ENCODE measurements around the gene SNAPC2.

DNA sequence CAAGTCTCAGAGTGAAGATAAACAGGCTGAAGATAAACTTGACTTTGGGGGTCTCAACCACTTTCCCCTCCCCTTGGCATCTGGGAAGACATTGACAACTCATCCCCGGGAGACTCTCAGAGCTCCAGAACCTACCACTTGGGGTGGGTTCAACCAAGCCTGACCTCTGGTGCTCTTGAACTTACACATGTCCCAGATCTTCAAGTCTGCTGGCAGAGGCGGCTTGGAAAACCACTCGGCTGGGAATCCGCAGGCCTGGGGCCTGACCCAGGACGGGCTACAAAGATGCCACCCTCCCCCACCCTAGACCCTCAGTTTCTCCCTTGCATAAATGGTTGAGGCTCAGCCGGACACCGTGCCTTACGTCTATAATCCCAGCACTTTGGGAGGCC, 31.3 kb upstream of the SNAPC2 start:
- TF ChIP-seq ELF4 (IDR thresholded peaks at IDR 0.05) (no peak), ARNT (IDR thresholded peaks at IDR 0.05) (no peak), BHLHE40 (IDR thresholded peaks at IDR 0.05; ENCODE audit: borderline replicate concordance) (no peak), LEF1 (IDR thresholded peaks at IDR 0.05; ENCODE audit: borderline replicate concordance) (no peak), CTBP1 (IDR thresholded peaks at IDR 0.05; ENCODE audit: borderline replicate concordance) (no peak), NFRKB (IDR thresholded peaks at IDR 0.05) (no peak), L3MBTL2 (conservative IDR thresholded peaks at IDR 0.05) (no peak), TARDBP (IDR thresholded peaks at IDR 0.05) (no peak), FOXK2 (IDR thresholded peaks at IDR 0.05) (no peak), SP1 (IDR thresholded peaks at IDR 0.05) (no peak)
- TF ChIP-seq, protein P1, sequence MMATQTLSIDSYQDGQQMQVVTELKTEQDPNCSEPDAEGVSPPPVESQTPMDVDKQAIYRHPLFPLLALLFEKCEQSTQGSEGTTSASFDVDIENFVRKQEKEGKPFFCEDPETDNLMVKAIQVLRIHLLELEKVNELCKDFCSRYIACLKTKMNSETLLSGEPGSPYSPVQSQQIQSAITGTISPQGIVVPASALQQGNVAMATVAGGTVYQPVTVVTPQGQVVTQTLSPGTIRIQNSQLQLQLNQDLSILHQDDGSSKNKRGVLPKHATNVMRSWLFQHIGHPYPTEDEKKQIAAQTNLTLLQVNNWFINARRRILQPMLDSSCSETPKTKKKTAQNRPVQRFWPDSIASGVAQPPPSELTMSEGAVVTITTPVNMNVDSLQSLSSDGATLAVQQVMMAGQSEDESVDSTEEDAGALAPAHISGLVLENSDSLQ (IDR thresholded peaks at IDR 0.05): no peak

Measured in HEK293T (cell line).